ENCODE measurements around the gene C3orf18.

DNA sequence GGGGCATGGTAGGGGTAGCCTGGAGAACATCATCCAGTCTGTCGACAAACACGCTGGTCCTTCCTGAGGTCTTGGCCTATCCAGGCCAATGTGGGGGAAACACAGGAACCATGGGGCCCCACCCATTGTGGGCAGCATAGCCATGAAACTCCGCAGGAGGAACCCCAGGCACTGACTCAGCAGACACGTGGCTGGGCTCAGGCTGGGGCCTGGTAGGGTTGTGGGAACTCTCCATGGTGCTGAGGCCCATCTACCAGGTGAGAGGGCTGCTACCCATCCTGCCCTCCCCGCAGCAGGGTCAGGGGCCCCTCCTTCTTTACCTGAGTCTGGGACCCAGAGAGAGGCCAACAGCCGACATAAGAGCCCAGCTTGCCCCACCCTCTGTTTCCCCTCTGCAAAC lies 41.6 kb downstream of the C3orf18 start:
- TF ChIP-seq GATA3 (IDR thresholded peaks at IDR 0.05; ENCODE audit: low read depth, low read length) (no peak), GATA2 (IDR thresholded peaks at IDR 0.05; ENCODE audit: low read depth, low read length) (no peak)
